ENCODE data around the gene WNK4. TPM values are rescaled to one million over a fixed set of nuclear protein-coding genes. Genes with fewer than 3 reads are reported as not detected.

Gene WNK4
- total and polyA plus RNA-seq, 10 of the 15 experiments (the other 5 are each of a cell fraction or from before 2014, with no cell fraction given), result 0.06 to 0.29 (median 0.13) TPM; not detected in 5

- CTCF ChIA-PET, result no interaction called here
- intact Hi-C loops (cut with micrococcal nuclease; ENCODE audit: unreplicated experiment), result no loop called here
- 50% methylated on average over 25 of the region's 25 CpGs for WGBS (ENCODE audit: insufficient coverage, insufficient replicate concordance, low lambda C conversion rate, missing lambda C conversion rate)
- Histone ChIP-seq H3K9me3 (replicated peaks; ENCODE audit: control insufficient read depth, insufficient read depth, low read length) (no peaks in the 10 kb centered on the region; the same call in 2 of the 3 replicates), H4K20me1 (ENCODE audit: control insufficient read depth, insufficient read depth) (no peaks in the 10 kb centered on the region; the same call in 1 of the 2 replicates), H3K4me1 (ENCODE audit: control insufficient read depth, insufficient read depth, low read length) (no peaks in the 10 kb centered on the region), H3K79me2 (ENCODE audit: control insufficient read depth, insufficient read depth, low read length) (no peaks in the 10 kb centered on the region), H3K27ac (ENCODE audit: control insufficient read depth, insufficient read depth) (no peak overlapping the region), H3K9ac (ENCODE audit: control insufficient read depth, insufficient read depth, low read length) (no peak overlapping the region), H2AFZ (ENCODE audit: control insufficient read depth, low read depth, low read length) (no peak overlapping the region), H3K4me3 (no peak overlapping the region), H3K27me3 (replicated peaks in 1 of 2; ENCODE audit: control insufficient read depth in 2 of 2, insufficient read depth in 2 of 2, low read length in 1 of 2) (peaks cover 7 to 21% of the 10 kb centered on the region in 2 experiments), H3K4me2 (ENCODE audit: control insufficient read depth, insufficient read depth) (0 out of 2 replicates have a peak overlapping the region, but pooled peaks have one; percentile 9), H3K36me3 (ENCODE audit: control insufficient read depth in 2 of 2, insufficient read depth in 2 of 2, low read length in 1 of 2) (no peaks in the 10 kb centered on the region; a peak in 1 of 4 replicates)
- SMC1A ChIA-PET (ENCODE audit: uncharacterized antibody, unreplicated experiment), result no interaction called here
- in situ Hi-C loops (cut with MboI), result no loop called here
- ATAC-seq (no peak), FAIRE-seq (no peak), DNase-seq (ENCODE audit: low read depth, low spot score) (no peak)
- BruUV-seq (replicated peaks), result no TSS peak
- POLR2A ChIA-PET, result interaction anchor here (0.5 kb wide), 1 partner anchor 193 kb away, joined by 4 read pairs; no protein-coding TSS in a partner anchor
- TF ChIP-seq IRF4 (IDR thresholded peaks at IDR 0.05; ENCODE audit: low read depth, low read length) (no peak), BMI1 (IDR thresholded peaks at IDR 0.05; ENCODE audit: borderline replicate concordance) (no peak), ASH2L (IDR thresholded peaks at IDR 0.05; ENCODE audit: borderline replicate concordance, low read depth) (no peak), SPI1 (IDR thresholded peaks at IDR 0.05; ENCODE audit: borderline replicate concordance, insufficient read depth, low read depth, low read length) (0 out of 2 replicates have a peak, but pooled peaks have one; percentile 23), PRDM15 (CRISPR knock-in tag; IDR thresholded peaks at IDR 0.05) (no peak), STAT1 (conservative IDR thresholded peaks at IDR 0.05) (no peak), MYB (IDR thresholded peaks at IDR 0.05; ENCODE audit: borderline replicate concordance, low read depth, low read length) (no peak)
- TF ChIP-seq, protein P1, sequence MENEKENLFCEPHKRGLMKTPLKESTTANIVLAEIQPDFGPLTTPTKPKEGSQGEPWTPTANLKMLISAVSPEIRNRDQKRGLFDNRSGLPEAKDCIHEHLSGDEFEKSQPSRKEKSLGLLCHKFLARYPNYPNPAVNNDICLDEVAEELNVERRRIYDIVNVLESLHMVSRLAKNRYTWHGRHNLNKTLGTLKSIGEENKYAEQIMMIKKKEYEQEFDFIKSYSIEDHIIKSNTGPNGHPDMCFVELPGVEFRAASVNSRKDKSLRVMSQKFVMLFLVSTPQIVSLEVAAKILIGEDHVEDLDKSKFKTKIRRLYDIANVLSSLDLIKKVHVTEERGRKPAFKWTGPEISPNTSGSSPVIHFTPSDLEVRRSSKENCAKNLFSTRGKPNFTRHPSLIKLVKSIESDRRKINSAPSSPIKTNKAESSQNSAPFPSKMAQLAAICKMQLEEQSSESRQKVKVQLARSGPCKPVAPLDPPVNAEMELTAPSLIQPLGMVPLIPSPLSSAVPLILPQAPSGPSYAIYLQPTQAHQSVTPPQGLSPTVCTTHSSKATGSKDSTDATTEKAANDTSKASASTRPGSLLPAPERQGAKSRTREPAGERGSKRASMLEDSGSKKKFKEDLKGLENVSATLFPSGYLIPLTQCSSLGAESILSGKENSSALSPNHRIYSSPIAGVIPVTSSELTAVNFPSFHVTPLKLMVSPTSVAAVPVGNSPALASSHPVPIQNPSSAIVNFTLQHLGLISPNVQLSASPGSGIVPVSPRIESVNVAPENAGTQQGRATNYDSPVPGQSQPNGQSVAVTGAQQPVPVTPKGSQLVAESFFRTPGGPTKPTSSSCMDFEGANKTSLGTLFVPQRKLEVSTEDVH (IDR thresholded peaks at IDR 0.05; ENCODE audit: low read depth, partially characterized antibody), result no peak
- RAD21 ChIA-PET (ENCODE audit: unreplicated experiment), result no interaction called here
These were observed 4.0 kb downstream of the WNK4 start for GRCh38 chr17:42784409-42784808.

All from GM12878 (cell line).